ENCODE data around the gene ARRDC4. TPM values are rescaled to one million over a fixed set of nuclear protein-coding genes. Genes with fewer than 3 reads are reported as not detected.

The ARRDC4 gene
- total and polyA plus RNA-seq, 2 of the 8 experiments (the other 6 are each of a cell fraction or from before 2014, with no cell fraction given) = 3.5 to 3.8 TPM

GRCh38 chr15:97991972-97992541, 31.6 kb downstream of the ARRDC4 start:
- H2AFZ ChIP-seq (ENCODE audit: low read length) = no peak overlapping the region
- no peak for DNase-seq (ENCODE audit: low read depth in 1 of 2, low spot score in 2 of 2)
- H3K79me1 ChIP-seq (ENCODE audit: low read depth, low read length) = no peaks in the 10 kb centered on the region
- H3K27ac ChIP-seq (ENCODE audit: low read depth, low read length) = no peak overlapping the region
- H3K27me3 ChIP-seq (replicated peaks in 1 of 4; ENCODE audit: control insufficient read depth in 3 of 4, extremely low read depth in 1 of 4, insufficient read depth in 3 of 4, low read length in 3 of 4) = no peaks in the 10 kb centered on the region
- no peak overlapping the region for H2AK5ac ChIP-seq (ENCODE audit: low read depth, low read length)
- H4K8ac ChIP-seq (ENCODE audit: extremely low read depth, insufficient read depth, low read length) = no peak overlapping the region
- TF ChIP-seq GABPA (IDR thresholded peaks at IDR 0.05; ENCODE audit: borderline replicate concordance, insufficient read depth, low read length) (no peak), SUZ12 (IDR thresholded peaks at IDR 0.05; ENCODE audit: low read length) (no peak), KDM5A (IDR thresholded peaks at IDR 0.05; ENCODE audit: low read length) (no peak), POU5F1 (IDR thresholded peaks at IDR 0.05; ENCODE audit: low read depth, low read length) (no peak), ZNF274 (IDR thresholded peaks at IDR 0.05; ENCODE audit: borderline replicate concordance, extremely low read depth, low read length) (no peak), SIN3A (conservative IDR thresholded peaks at IDR 0.05 in 1 of 2, IDR thresholded peaks at IDR 0.05 in 1 of 2; ENCODE audit: low read depth in 1 of 2, low read length in 2 of 2) (no peak), SIRT6 (IDR thresholded peaks at IDR 0.05; ENCODE audit: low read length) (no peak), BCL11A (IDR thresholded peaks at IDR 0.05; ENCODE audit: low read depth in 2 of 2, low read length in 2 of 2) (no peak), TCF12 (IDR thresholded peaks at IDR 0.05; ENCODE audit: low read depth, low read length) (no peak), POLR2AphosphoS5 (IDR thresholded peaks at IDR 0.05; ENCODE audit: low read depth, low read length) (no peak), FOSL1 (IDR thresholded peaks at IDR 0.05; ENCODE audit: insufficient read depth, low read depth, low read length) (no peak), TAF1 (IDR thresholded peaks at IDR 0.05; ENCODE audit: low read depth, low read length) (no peak), JUN (IDR thresholded peaks at IDR 0.05; ENCODE audit: low read depth, low read length) (no peak), CBX8 (IDR thresholded peaks at IDR 0.05; ENCODE audit: borderline replicate concordance, low read depth, low read length) (no peak)
- WGBS, 2 experiments (ENCODE audit: extremely low coverage in 1 of 2, insufficient coverage in 1 of 2, insufficient read length in 1 of 2, insufficient replicate concordance in 2 of 2, low coverage in 1 of 2, low lambda C conversion rate in 2 of 2, missing lambda C conversion rate in 1 of 2) = 90% methylated on average over 3 of the region's 3 CpGs; no CpG with 5 or more reads in 1 of the 2 experiments
- H3K23ac ChIP-seq (ENCODE audit: insufficient read length) = no peak overlapping the region
- H3K4me3 ChIP-seq (ENCODE audit: extremely low read depth in 1 of 4, insufficient read depth in 2 of 4, low read depth in 3 of 4, low read length in 4 of 4) = no peak overlapping the region
- H3K9me3 ChIP-seq (ENCODE audit: insufficient read depth in 2 of 2, low read depth in 1 of 2, low read length in 1 of 2) = peaks cover 7 to 8% of the 10 kb centered on the region in 2 experiments; a peak in 2 of 4 replicates
- no peak overlapping the region for H2BK12ac ChIP-seq (ENCODE audit: low read depth, low read length)
- no peak overlapping the region for H3K9ac ChIP-seq (replicated peaks in 1 of 4; ENCODE audit: extremely low read depth in 1 of 4, low read depth in 3 of 4, low read length in 3 of 4)
- no peak overlapping the region for H3K18ac ChIP-seq (ENCODE audit: extremely low read depth, low read length)
- H2BK120ac ChIP-seq (replicated peaks; ENCODE audit: low read depth, low read length) = no peak overlapping the region
- H3K14ac ChIP-seq (ENCODE audit: insufficient read length) = no peak overlapping the region
- H3K36me3 ChIP-seq (ENCODE audit: control insufficient read depth in 2 of 4, insufficient read depth in 4 of 4, low read length in 3 of 4) = no peaks in the 10 kb centered on the region
- POLR2A ChIA-PET (ENCODE audit: partially characterized antibody) = no interaction called here
- FAIRE-seq = no peak
- H4K20me1 ChIP-seq (replicated peaks in 1 of 2; ENCODE audit: control insufficient read depth in 1 of 2, insufficient read depth in 2 of 2, low read length in 2 of 2) = no peaks in the 10 kb centered on the region
- H3K4ac ChIP-seq (replicated peaks; ENCODE audit: insufficient read length, low read depth, low read length) = no peak overlapping the region
- no peaks in the 10 kb centered on the region for H3K4me1 ChIP-seq (replicated peaks in 1 of 4; ENCODE audit: control insufficient read depth in 3 of 4, insufficient read depth in 4 of 4, low read length in 3 of 4)
- H2BK15ac ChIP-seq (ENCODE audit: low read length) = no peak overlapping the region
- CTCF ChIA-PET (ENCODE audit: partially characterized antibody) = no interaction called here
- no peak overlapping the region for H2BK5ac ChIP-seq (ENCODE audit: low read depth, low read length)
- no peaks in the 10 kb centered on the region for H3K23me2 ChIP-seq (ENCODE audit: low read depth, low read length)
- H3K56ac ChIP-seq (replicated peaks; ENCODE audit: insufficient read length, low read depth, low read length) = no peak overlapping the region
- H4K91ac ChIP-seq (replicated peaks; ENCODE audit: insufficient read length, low read length) = no peak overlapping the region
- H3K79me2 ChIP-seq (ENCODE audit: control insufficient read depth in 1 of 2, insufficient read depth in 2 of 2, low read length in 2 of 2) = no peaks in the 10 kb centered on the region
- no peak overlapping the region for H2BK20ac ChIP-seq (ENCODE audit: low read length)
- no peak overlapping the region for H4K5ac ChIP-seq (ENCODE audit: insufficient read length, low read depth, low read length)
- no peak overlapping the region for H3K4me2 ChIP-seq (ENCODE audit: insufficient read depth in 1 of 2, low read depth in 2 of 2, low read length in 2 of 2)

All from H1 (cell line).